ENCODE results near the gene ST8SIA2.
"Not testable (repeated sequence)": the region's sequence is repeated elsewhere in the genome, so short reads cannot be mapped to it uniquely, and the experiment has no call there.

The ST8SIA2 gene

GRCh38 chr15:92435145-92435544 lies 41.5 kb downstream of the ST8SIA2 start:
- DNase-seq (ENCODE audit: low read depth in 2 of 3, low spot score in 2 of 3): no peak

- DNase-seq (ENCODE audit: low read depth in 2 of 3, low spot score in 2 of 3): no peak
These were observed 44.8 kb downstream of the ST8SIA2 start for GRCh38 chr15:92438471-92438870.

- no peak for DNase-seq (ENCODE audit: low read depth in 2 of 3, low spot score in 2 of 3)
These were observed 49.7 kb downstream of the ST8SIA2 start for GRCh38 chr15:92443381-92443780.

GRCh38 chr15:92444631-92445030 lies 51.0 kb downstream of the ST8SIA2 start:
- DNase-seq (ENCODE audit: low read depth in 2 of 3, low spot score in 2 of 3): no peak

- DNase-seq (ENCODE audit: low read depth in 2 of 3, low spot score in 2 of 3): no peak
These were observed 54.7 kb downstream of the ST8SIA2 start for GRCh38 chr15:92448370-92448769.

- no peak for DNase-seq (ENCODE audit: low read depth in 2 of 3, low spot score in 2 of 3)
These were observed 55.8 kb downstream of the ST8SIA2 start for GRCh38 chr15:92449476-92449875.

- DNase-seq (ENCODE audit: low read depth in 2 of 3, low spot score in 2 of 3): no peak
These were observed 57.6 kb downstream of the ST8SIA2 start for GRCh38 chr15:92451225-92451825.

GRCh38 chr15:92452143-92452542 lies 58.5 kb downstream of the ST8SIA2 start:
- no peak for DNase-seq (ENCODE audit: low read depth in 2 of 3, low spot score in 2 of 3)

GRCh38 chr15:92453607-92454006 lies 59.9 kb downstream of the ST8SIA2 start:
- DNase-seq (ENCODE audit: low read depth in 2 of 3, low spot score in 2 of 3): no peak

- DNase-seq (ENCODE audit: low read depth in 2 of 3, low spot score in 2 of 3): no peak
These were observed 60.9 kb downstream of the ST8SIA2 start for GRCh38 chr15:92454555-92455105.

GRCh38 chr15:92455271-92455670 lies 61.6 kb downstream of the ST8SIA2 start:
- no peak for DNase-seq (ENCODE audit: low read depth in 2 of 3, low spot score in 2 of 3)

GRCh38 chr15:92457471-92458041 lies 63.9 kb downstream of the ST8SIA2 start:
- DNase-seq (ENCODE audit: low read depth in 2 of 3, low spot score in 2 of 3): no peak

- no peak for DNase-seq (ENCODE audit: low read depth in 2 of 3, low spot score in 2 of 3)
These were observed 66.3 kb downstream of the ST8SIA2 start for GRCh38 chr15:92460023-92460422.

- DNase-seq (ENCODE audit: low read depth in 2 of 3, low spot score in 2 of 3): no peak
These were observed 68.9 kb downstream of the ST8SIA2 start for GRCh38 chr15:92462424-92463125.

GRCh38 chr15:92463352-92463751 lies 69.7 kb downstream of the ST8SIA2 start:
- no peak for DNase-seq (ENCODE audit: low read depth in 2 of 3, low spot score in 2 of 3)

- DNase-seq (ENCODE audit: low read depth in 2 of 3, low spot score in 2 of 3): no peak
These were observed 70.1 kb downstream of the ST8SIA2 start for GRCh38 chr15:92463826-92464225.

GRCh38 chr15:92466834-92467233 lies 73.2 kb downstream of the ST8SIA2 start:
- DNase-seq (ENCODE audit: low read depth in 2 of 3, low spot score in 2 of 3): no peak

GRCh38 chr15:92467245-92467644 lies 73.6 kb downstream of the ST8SIA2 start:
- no peak for DNase-seq (ENCODE audit: low read depth in 2 of 3, low spot score in 2 of 3)

- DNase-seq (ENCODE audit: low read depth in 2 of 3, low spot score in 2 of 3): no peak
These were observed 75.3 kb downstream of the ST8SIA2 start for GRCh38 chr15:92468991-92469390.

- no peak for DNase-seq (ENCODE audit: low read depth in 2 of 3, low spot score in 2 of 3)
These were observed 77.6 kb downstream of the ST8SIA2 start for GRCh38 chr15:92471288-92471687.

GRCh38 chr15:92473756-92474155 lies 80.1 kb downstream of the ST8SIA2 start:
- DNase-seq (ENCODE audit: low read depth in 2 of 3, low spot score in 2 of 3): no peak

GRCh38 chr15:92479730-92480129 lies 86.0 kb downstream of the ST8SIA2 start:
- not testable (repeated sequence) for DNase-seq (ENCODE audit: low read depth in 2 of 3, low spot score in 2 of 3)
